HEK293 (cell line): Measurements from ENCODE around the gene EMP3.

ENCODE experiments used
- HOXC10 ChIP-seq: sonication (generic); formaldehyde crosslinking; IDR thresholded peaks from 2 replicates; pipeline ENCODE4 v1.8.1; 2023; ENCODE audit warnings: mild to moderate bottlenecking, missing genetic modification reagents
- KLF7 ChIP-seq: fragments of 450-650 bp; formaldehyde crosslinking; IDR thresholded peaks from 2 replicates; pipeline ENCODE4 v1.5.1; 2016; ENCODE audit warnings: missing biosample characterization, missing genetic modification characterization, borderline replicate concordance
- KLF9 ChIP-seq: fragments of 450-650 bp; formaldehyde crosslinking; IDR thresholded peaks from 2 replicates; pipeline ENCODE4 v1.5.1; 2016; ENCODE audit warnings: missing biosample characterization, missing genetic modification characterization, low read depth
- OSR2 ChIP-seq: fragments of 450-650 bp; formaldehyde crosslinking; IDR thresholded peaks from 2 replicates; pipeline ENCODE4 v1.5.1; 2016; ENCODE audit warnings: missing biosample characterization, missing genetic modification characterization
- PRDM10 ChIP-seq: fragments of 450-650 bp; formaldehyde crosslinking; IDR thresholded peaks from 2 replicates; pipeline ENCODE4 v1.5.1; 2016; ENCODE audit warnings: missing biosample characterization, missing genetic modification characterization
- SP3 ChIP-seq: fragments of 450-650 bp; formaldehyde crosslinking; IDR thresholded peaks from 2 replicates; pipeline ENCODE4 v1.5.1; 2016; ENCODE audit warnings: missing biosample characterization, missing genetic modification characterization
- SP7 ChIP-seq: fragments of 450-650 bp; formaldehyde crosslinking; IDR thresholded peaks from 2 replicates; pipeline ENCODE4 v1.5.1; 2016; ENCODE audit warnings: missing biosample characterization, missing genetic modification characterization
- ZBTB1 ChIP-seq: fragments of 450-650 bp; formaldehyde crosslinking; IDR thresholded peaks from 2 replicates; pipeline ENCODE4 v1.5.1; 2016; ENCODE audit warnings: missing biosample characterization, missing genetic modification characterization
- ZBTB49 ChIP-seq: fragments of 450-650 bp; formaldehyde crosslinking; IDR thresholded peaks from 2 replicates; pipeline ENCODE4 v1.5.1; 2016; ENCODE audit warnings: missing biosample characterization, missing genetic modification characterization, low read depth
- ZFP69B ChIP-seq: fragments of 450-650 bp; formaldehyde crosslinking; IDR thresholded peaks from 2 replicates; pipeline ENCODE4 v1.5.1; 2016; ENCODE audit warnings: missing biosample characterization, missing genetic modification characterization
- ZNF157 ChIP-seq: fragments of 450-650 bp; formaldehyde crosslinking; IDR thresholded peaks from 2 replicates; pipeline ENCODE4 v1.5.1; 2016; ENCODE audit warnings: missing biosample characterization, missing genetic modification characterization
- ZNF221 ChIP-seq: fragments of 450-650 bp; formaldehyde crosslinking; IDR thresholded peaks from 2 replicates; pipeline ENCODE4 v1.5.1; 2017; ENCODE audit warnings: missing biosample characterization, missing genetic modification characterization, borderline replicate concordance
- ZNF24 ChIP-seq: fragments of 450-650 bp; formaldehyde crosslinking; IDR thresholded peaks from 2 replicates; pipeline ENCODE4 v1.5.1; 2016; ENCODE audit warnings: missing biosample characterization, missing genetic modification characterization
- ZNF292 ChIP-seq: fragments of 450-650 bp; formaldehyde crosslinking; IDR thresholded peaks from 2 replicates; pipeline ENCODE4 v1.5.1; 2016; ENCODE audit warnings: low read depth, missing biosample characterization, missing genetic modification characterization, borderline replicate concordance
- ZNF324 ChIP-seq: fragments of 450-650 bp; formaldehyde crosslinking; IDR thresholded peaks from 2 replicates; pipeline ENCODE4 v1.5.1; 2016; ENCODE audit warnings: missing biosample characterization, missing genetic modification characterization
- ZNF354C ChIP-seq: fragments of 450-650 bp; formaldehyde crosslinking; IDR thresholded peaks from 2 replicates; pipeline ENCODE4 v1.5.1; 2016; ENCODE audit warnings: missing biosample characterization, missing genetic modification characterization, low read depth, borderline replicate concordance
- ZNF529 ChIP-seq: fragments of 450-650 bp; formaldehyde crosslinking; IDR thresholded peaks from 2 replicates; pipeline ENCODE4 v1.5.1; 2017; ENCODE audit warnings: missing genetic modification characterization, missing biosample characterization; ENCODE audit not compliant: insufficient replicate concordance
- ZNF660 ChIP-seq: fragments of 450-650 bp; IDR thresholded peaks from 2 replicates; pipeline ENCODE4 v1.5.1; 2018; ENCODE audit warnings: missing biosample characterization, mild to moderate bottlenecking, missing genetic modification characterization
- ZNF677 ChIP-seq: fragments of 450-650 bp; IDR thresholded peaks from 2 replicates; pipeline ENCODE4 v1.5.0; 2018; ENCODE audit warnings: missing biosample characterization, mild to moderate bottlenecking, missing genetic modification characterization, moderate library complexity
- ZNF701 ChIP-seq: fragments of 450-650 bp; formaldehyde crosslinking; IDR thresholded peaks from 2 replicates; pipeline ENCODE4 v1.5.1; 2016; ENCODE audit warnings: missing biosample characterization, missing genetic modification characterization
- ZNF76 ChIP-seq: fragments of 450-650 bp; formaldehyde crosslinking; IDR thresholded peaks from 2 replicates; pipeline ENCODE4; 2016; ENCODE audit warnings: low read depth, missing biosample characterization, missing genetic modification characterization, borderline replicate concordance
- ZNF792 ChIP-seq: fragments of 450-650 bp; formaldehyde crosslinking; IDR thresholded peaks from 2 replicates; pipeline ENCODE4 v1.5.1; 2016; ENCODE audit warnings: missing biosample characterization, missing genetic modification characterization
- ZNF837 ChIP-seq: fragments of 450-650 bp; formaldehyde crosslinking; IDR thresholded peaks from 2 replicates; pipeline ENCODE4 v1.5.1; 2016; ENCODE audit warnings: missing biosample characterization, missing genetic modification characterization
- ZNF843 ChIP-seq: fragments of 450-650 bp; formaldehyde crosslinking; IDR thresholded peaks from 2 replicates; pipeline ENCODE4 v1.5.1; 2016; ENCODE audit warnings: missing biosample characterization, missing genetic modification characterization
- ZSCAN30 ChIP-seq: fragments of 450-650 bp; IDR thresholded peaks from 2 replicates; pipeline ENCODE4 v1.5.1; 2018; ENCODE audit warnings: missing biosample characterization, mild to moderate bottlenecking, missing genetic modification characterization, moderate library complexity
- ZSCAN4 ChIP-seq: fragments of 450-650 bp; formaldehyde crosslinking; IDR thresholded peaks from 2 replicates; pipeline ENCODE4 v1.5.1; 2017; ENCODE audit warnings: missing biosample characterization, missing genetic modification characterization
- TF ChIP-seq, protein P1 (sequence below): fragments of 450-650 bp; formaldehyde crosslinking; IDR thresholded peaks from 2 replicates; pipeline ENCODE4 v1.5.1; 2016; ENCODE audit warnings: missing biosample characterization, missing genetic modification characterization, borderline replicate concordance
- TF ChIP-seq, protein P2 (sequence below): fragments of 450-650 bp; formaldehyde crosslinking; IDR thresholded peaks from 2 replicates; pipeline ENCODE4 v1.5.1; 2016; ENCODE audit warnings: missing biosample characterization, missing genetic modification characterization

EMP3 gene

GRCh38 chr19:48362716-48363499 lies 37.6 kb downstream of the EMP3 start (continued):
- no peak for TF ChIP-seq ZNF843 (tag by site-specific recombination)
- TF ChIP-seq ZNF677: no peak
- TF ChIP-seq SP3 (tag by site-specific recombination): peak; percentile 90
- TF ChIP-seq KLF9: peak; percentile 6; the same call in 1 of the 2 replicates
- no peak for TF ChIP-seq ZNF221 (tag by site-specific recombination)
- TF ChIP-seq ZNF24 (tag by site-specific recombination): no peak
- TF ChIP-seq ZSCAN30: 0 out of 2 replicates have a peak, but pooled peaks have one; percentile 30
- TF ChIP-seq ZNF292 (tag by site-specific recombination): no peak
- TF ChIP-seq SP7 (tag by site-specific recombination): peak; percentile 54; the same call in 1 of the 2 replicates
- no peak for TF ChIP-seq ZNF701 (tag by site-specific recombination)
- no peak for TF ChIP-seq ZNF792 (tag by site-specific recombination)
- no peak for TF ChIP-seq ZFP69B (tag by site-specific recombination)
- no peak for TF ChIP-seq ZBTB1
- TF ChIP-seq ZNF354C (tag by site-specific recombination): no peak
- peak; percentile 98 for TF ChIP-seq ZNF76 (tag by site-specific recombination)
- TF ChIP-seq ZNF837 (tag by site-specific recombination): no peak
- TF ChIP-seq, protein P1, sequence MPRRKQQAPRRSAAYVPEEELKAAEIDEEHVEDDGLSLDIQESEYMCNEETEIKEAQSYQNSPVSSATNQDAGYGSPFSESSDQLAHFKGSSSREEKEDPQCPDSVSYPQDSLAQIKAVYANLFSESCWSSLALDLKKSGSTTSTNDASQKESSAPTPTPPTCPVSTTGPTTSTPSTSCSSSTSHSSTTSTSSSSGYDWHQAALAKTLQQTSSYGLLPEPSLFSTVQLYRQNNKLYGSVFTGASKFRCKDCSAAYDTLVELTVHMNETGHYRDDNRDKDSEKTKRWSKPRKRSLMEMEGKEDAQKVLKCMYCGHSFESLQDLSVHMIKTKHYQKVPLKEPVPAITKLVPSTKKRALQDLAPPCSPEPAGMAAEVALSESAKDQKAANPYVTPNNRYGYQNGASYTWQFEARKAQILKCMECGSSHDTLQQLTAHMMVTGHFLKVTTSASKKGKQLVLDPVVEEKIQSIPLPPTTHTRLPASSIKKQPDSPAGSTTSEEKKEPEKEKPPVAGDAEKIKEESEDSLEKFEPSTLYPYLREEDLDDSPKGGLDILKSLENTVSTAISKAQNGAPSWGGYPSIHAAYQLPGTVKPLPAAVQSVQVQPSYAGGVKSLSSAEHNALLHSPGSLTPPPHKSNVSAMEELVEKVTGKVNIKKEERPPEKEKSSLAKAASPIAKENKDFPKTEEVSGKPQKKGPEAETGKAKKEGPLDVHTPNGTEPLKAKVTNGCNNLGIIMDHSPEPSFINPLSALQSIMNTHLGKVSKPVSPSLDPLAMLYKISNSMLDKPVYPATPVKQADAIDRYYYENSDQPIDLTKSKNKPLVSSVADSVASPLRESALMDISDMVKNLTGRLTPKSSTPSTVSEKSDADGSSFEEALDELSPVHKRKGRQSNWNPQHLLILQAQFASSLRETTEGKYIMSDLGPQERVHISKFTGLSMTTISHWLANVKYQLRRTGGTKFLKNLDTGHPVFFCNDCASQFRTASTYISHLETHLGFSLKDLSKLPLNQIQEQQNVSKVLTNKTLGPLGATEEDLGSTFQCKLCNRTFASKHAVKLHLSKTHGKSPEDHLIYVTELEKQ (tag by site-specific recombination): no peak
- TF ChIP-seq PRDM10: peak; percentile 88
- TF ChIP-seq ZNF660 (tag by site-specific recombination): peak; percentile 26; the same call in 1 of the 2 replicates
- TF ChIP-seq HOXC10 (CRISPR knock-in tag): no peak
- TF ChIP-seq ZNF157: no peak
- no peak for TF ChIP-seq ZNF529 (tag by site-specific recombination)
- no peak for TF ChIP-seq OSR2 (tag by site-specific recombination)
- TF ChIP-seq ZBTB49 (tag by site-specific recombination): no peak
- TF ChIP-seq ZSCAN4 (tag by site-specific recombination): no peak
- TF ChIP-seq, protein P2, sequence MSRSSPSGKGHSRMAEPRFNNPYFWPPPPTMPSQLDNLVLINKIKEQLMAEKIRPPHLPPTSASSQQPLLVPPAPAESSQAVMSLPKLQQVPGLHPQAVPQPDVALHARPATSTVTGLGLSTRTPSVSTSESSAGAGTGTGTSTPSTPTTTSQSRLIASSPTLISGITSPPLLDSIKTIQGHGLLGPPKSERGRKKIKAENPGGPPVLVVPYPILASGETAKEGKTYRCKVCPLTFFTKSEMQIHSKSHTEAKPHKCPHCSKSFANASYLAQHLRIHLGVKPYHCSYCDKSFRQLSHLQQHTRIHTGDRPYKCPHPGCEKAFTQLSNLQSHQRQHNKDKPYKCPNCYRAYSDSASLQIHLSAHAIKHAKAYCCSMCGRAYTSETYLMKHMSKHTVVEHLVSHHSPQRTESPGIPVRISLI (tag by site-specific recombination): no peak
- TF ChIP-seq ZNF324 (tag by site-specific recombination): no peak
- no peak for TF ChIP-seq KLF7 (tag by site-specific recombination)
